Prostate gland (tissue), 2 donors: Measurements from ENCODE around the gene PDIA4. TPM values are rescaled to one million over a fixed set of nuclear protein-coding genes. Genes with fewer than 3 reads are reported as not detected.

Source experiments
- DNase-seq: peaks from one replicate; pipeline ENCODE4 v3.0.0-alpha.2; 2019; ENCODE audit warnings: low spot score
- H3K27ac ChIP-seq, 2 donors: fragments of 200-600 bp; sonication (generic); 2 replicates each; pipeline ENCODE4 v1.5.1; 2017 to 2019
- H3K27me3 ChIP-seq: fragments of 200-600 bp; sonication (generic); replicated peaks from 2 replicates; pipeline ENCODE4 v1.5.1; 2019; ENCODE audit not compliant: insufficient read depth
- H3K36me3 ChIP-seq, 2 donors: fragments of 200-600 bp; sonication (generic); 1 replicate in 1 of 2; 2 replicates in 1 of 2; pipeline versions ENCODE4 v1.5.1 to v1.8.1; 2017 to 2019
- H3K4me1 ChIP-seq: fragments of 200-600 bp; sonication (generic); replicated peaks from 2 replicates; pipeline ENCODE4 v1.5.1; 2019
- H3K4me3 ChIP-seq, 2 donors: fragments of 200-600 bp; sonication (generic); 2 replicates each; pipeline ENCODE4 v1.5.1; 2017 to 2019
- H3K9me3 ChIP-seq: fragments of 200-600 bp; sonication (generic); 2 replicates; pipeline ENCODE4 v1.5.1; 2017
- POLR2A ChIP-seq: fragments of 450-650 bp; IDR thresholded peaks from one replicate; pipeline ENCODE4 v1.6.1; 2016; ENCODE audit warnings: antibody characterized with exemption, mild to moderate bottlenecking
- POLR2AphosphoS5 ChIP-seq: sonication (generic); formaldehyde crosslinking; IDR thresholded peaks from one replicate; pipeline ENCODE4 v1.6.1; 2017; ENCODE audit warnings: antibody characterized with exemption
- WGBS: methylation state at CpG from one replicate; pipeline ENCODE4 v1.1.5; 2018; 5-methylcytosine and 5-hydroxymethylcytosine counted together
- intact Hi-C: fragments of 100-400 bp; cut with DNase I; formaldehyde crosslinking; loops from one replicate; pipeline ENCODE4 v1.14.2; 2022
- total RNA-seq, 2 donors: library from RNA; depleted of rRNA; stranded (reverse); fragments of >200 nt; gene quantifications; one replicate each; pipeline ENCODE4 v1.1.0, GENCODE V29; 2016
- TF ChIP-seq, protein P1 (sequence below), 4 experiments: fragments of 200-600 bp in 2 of 4; fragments of 450-650 bp in 2 of 4; sonication (generic) in 2 of 4; IDR thresholded peaks; 1 replicate in 3 of 4; 2 replicates in 1 of 4; pipeline ENCODE4 v1.5.1; 2016 to 2019; ENCODE audit warnings: antibody characterized with exemption in 4 of 4, mild to moderate bottlenecking in 2 of 4, moderate library complexity in 2 of 4

Gene PDIA4
- total RNA-seq, 2 donors from 2014 or later = 125 to 262 TPM

DNA sequence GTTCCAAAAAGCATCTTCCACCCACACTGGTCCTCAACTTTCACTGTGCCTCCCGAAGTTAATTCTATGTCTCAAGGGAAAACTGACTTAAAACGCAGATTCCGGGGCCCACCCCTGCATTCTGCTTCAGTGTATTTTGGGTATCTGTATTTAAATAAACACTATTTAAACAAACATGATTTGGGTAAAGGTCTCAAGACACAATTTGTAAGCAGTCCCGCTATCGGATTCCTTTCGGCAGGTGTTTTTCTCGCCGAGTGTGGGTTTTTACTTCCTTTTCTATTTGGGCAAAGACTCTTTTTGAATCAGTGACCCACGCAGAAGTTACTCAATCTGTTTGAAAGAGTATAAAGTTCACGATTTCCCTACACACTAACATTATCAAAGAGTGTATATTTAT lies 1.2 kb downstream of the PDIA4 start:
- H3K4me3 ChIP-seq = peak overlapping the region; percentile 91 to 95
- TF ChIP-seq POLR2A (no peak), POLR2AphosphoS5 (no peak)
- TF ChIP-seq, protein P1, sequence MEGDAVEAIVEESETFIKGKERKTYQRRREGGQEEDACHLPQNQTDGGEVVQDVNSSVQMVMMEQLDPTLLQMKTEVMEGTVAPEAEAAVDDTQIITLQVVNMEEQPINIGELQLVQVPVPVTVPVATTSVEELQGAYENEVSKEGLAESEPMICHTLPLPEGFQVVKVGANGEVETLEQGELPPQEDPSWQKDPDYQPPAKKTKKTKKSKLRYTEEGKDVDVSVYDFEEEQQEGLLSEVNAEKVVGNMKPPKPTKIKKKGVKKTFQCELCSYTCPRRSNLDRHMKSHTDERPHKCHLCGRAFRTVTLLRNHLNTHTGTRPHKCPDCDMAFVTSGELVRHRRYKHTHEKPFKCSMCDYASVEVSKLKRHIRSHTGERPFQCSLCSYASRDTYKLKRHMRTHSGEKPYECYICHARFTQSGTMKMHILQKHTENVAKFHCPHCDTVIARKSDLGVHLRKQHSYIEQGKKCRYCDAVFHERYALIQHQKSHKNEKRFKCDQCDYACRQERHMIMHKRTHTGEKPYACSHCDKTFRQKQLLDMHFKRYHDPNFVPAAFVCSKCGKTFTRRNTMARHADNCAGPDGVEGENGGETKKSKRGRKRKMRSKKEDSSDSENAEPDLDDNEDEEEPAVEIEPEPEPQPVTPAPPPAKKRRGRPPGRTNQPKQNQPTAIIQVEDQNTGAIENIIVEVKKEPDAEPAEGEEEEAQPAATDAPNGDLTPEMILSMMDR (IDR thresholded peaks at IDR 0.05) = no peak
- no peaks in the 10 kb centered on the region for H3K36me3 ChIP-seq
- H3K9me3 ChIP-seq = no peaks in the 10 kb centered on the region
- peak overlapping the region; percentile 79 to 86 for H3K27ac ChIP-seq
- H3K4me1 ChIP-seq = peaks cover 2% of the 10 kb centered on the region
- WGBS = 27% methylated on average over 10 of the region's 10 CpGs
- no peaks in the 10 kb centered on the region for H3K27me3 ChIP-seq
- intact Hi-C loops = loop anchor here (5.0 kb wide), 1 partner anchor 40 kb away; no protein-coding TSS in a partner anchor
- DNase-seq = no peak

DNA sequence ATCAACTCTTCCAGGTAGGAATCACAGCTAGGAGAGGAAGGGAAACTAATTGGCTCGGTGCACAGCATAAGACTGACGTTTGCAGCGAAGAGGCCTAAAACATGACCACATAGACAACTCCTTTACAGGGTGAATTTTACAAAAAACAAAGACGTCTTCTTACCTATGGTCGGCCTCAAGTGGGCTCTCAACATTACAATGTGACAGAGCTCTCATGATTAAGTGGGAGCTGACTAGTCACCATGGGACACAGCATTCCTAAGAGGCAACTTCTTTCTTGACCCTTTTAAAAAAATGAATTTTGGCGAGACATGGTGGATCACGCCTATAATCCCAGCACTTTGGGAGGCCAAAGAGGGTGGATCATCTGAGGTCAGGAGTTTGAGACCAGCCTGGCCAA lies 4.6 kb downstream of the PDIA4 start:
- DNase-seq = no peak
- no peak overlapping the region for H3K4me3 ChIP-seq
- no peaks in the 10 kb centered on the region for H3K4me1 ChIP-seq
- intact Hi-C loops = no loop called here
- H3K27ac ChIP-seq = no peak overlapping the region
- no peaks in the 10 kb centered on the region for H3K9me3 ChIP-seq
- no peak for TF ChIP-seq POLR2AphosphoS5
- TF ChIP-seq POLR2A = no peak
- TF ChIP-seq, protein P1 (IDR thresholded peaks at IDR 0.05) = no peak
- no peaks in the 10 kb centered on the region for H3K27me3 ChIP-seq
- 86% methylated on average over 7 of the region's 7 CpGs for WGBS
- H3K36me3 ChIP-seq = no peaks in the 10 kb centered on the region

DNA sequence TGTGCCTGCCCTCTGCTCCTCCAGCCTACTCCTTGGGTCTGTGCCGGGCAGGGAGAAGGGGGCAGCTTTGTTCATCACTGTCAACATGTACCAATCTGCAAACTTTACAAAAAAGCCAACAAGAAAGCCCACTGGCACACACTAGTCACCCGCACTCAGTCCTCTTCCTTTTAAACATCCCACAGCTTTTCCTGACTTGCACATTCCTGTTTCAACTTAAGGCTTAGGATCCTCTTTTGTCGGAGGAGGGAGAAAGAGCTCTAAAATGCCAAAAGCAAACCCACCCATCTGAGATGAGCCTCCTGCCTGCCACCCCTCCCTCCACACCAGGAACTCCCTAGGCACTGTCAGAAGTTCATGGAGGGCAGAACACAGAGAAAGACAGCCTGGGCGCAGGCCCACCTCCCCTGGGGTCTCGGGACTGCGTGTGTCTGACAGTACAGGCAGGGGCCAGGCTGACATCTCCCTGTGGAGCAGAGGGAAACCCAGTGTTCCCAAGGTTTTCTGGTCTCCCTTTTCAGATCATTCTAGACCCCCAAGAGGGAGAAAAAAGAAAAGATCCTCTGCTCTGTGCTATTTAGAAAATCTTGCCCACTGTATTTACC lies 5.4 kb downstream of the PDIA4 start:
- WGBS = 68% methylated on average over 6 of the region's 6 CpGs
- Histone ChIP-seq H3K4me1 (no peaks in the 10 kb centered on the region), H3K9me3 (no peaks in the 10 kb centered on the region), H3K36me3 (no peaks in the 10 kb centered on the region), H3K27me3 (no peaks in the 10 kb centered on the region), H3K4me3 (no peak overlapping the region), H3K27ac (no peak overlapping the region)
- no peak for DNase-seq
- TF ChIP-seq, protein P1 (IDR thresholded peaks at IDR 0.05) = no peak
- TF ChIP-seq POLR2AphosphoS5 (no peak), POLR2A (no peak)
- intact Hi-C loops = no loop called here

DNA sequence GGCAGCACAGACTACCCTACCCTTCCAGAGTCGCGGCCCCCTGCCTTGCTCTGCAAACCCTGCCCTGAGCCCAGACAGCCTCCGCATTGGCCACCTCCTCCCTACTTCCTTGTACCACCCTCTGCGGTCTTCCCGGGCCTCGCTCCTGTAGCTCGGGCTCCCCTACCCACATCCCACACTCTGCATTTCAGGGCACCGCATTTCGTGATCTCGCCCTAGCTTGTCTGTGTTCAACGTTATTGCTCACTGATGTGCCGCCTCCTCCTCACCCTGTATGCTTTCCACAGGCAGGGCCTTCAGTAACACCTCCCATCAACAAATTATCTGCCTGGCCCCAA lies 6.6 kb downstream of the PDIA4 start:
- intact Hi-C loops = no loop called here
- WGBS = 89% methylated on average over 12 of the region's 12 CpGs

DNA sequence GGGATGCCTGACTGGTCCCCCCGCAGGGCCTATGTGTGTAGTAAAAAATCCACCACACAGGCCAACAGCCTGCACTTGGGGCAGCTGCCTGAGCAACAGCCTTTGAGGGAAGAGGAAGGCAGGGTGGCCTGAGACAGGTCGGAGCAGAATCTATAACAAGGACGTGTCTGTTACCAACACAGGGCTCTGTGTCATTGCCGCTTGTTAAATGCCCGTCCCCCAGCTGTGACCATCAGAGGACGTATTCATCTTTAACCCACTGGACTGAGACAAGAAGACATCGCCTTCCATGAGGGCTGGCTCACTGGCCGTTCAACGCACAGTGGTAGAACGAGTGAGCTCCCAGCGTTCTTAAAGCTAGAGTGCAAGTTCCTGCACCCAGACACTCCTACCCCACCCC lies 7.8 kb downstream of the PDIA4 start:
- Histone ChIP-seq H3K4me3 (no peak overlapping the region), H3K4me1 (no peaks in the 10 kb centered on the region), H3K36me3 (no peaks in the 10 kb centered on the region), H3K9me3 (no peaks in the 10 kb centered on the region), H3K27ac (no peak overlapping the region), H3K27me3 (no peaks in the 10 kb centered on the region)
- no peak for TF ChIP-seq POLR2AphosphoS5
- TF ChIP-seq, protein P1 (IDR thresholded peaks at IDR 0.05) = no peak
- TF ChIP-seq POLR2A = no peak
- WGBS = 89% methylated on average over 11 of the region's 11 CpGs
- intact Hi-C loops = no loop called here
- no peak for DNase-seq

More for the DNA sequence above, 6.6 kb downstream of the PDIA4 start:
- Histone ChIP-seq H3K4me1 (no peaks in the 10 kb centered on the region), H3K36me3 (no peaks in the 10 kb centered on the region), H3K4me3 (no peak overlapping the region), H3K27ac (no peak overlapping the region), H3K27me3 (no peaks in the 10 kb centered on the region), H3K9me3 (no peaks in the 10 kb centered on the region)
- DNase-seq = no peak
- no peak for TF ChIP-seq POLR2A
- TF ChIP-seq, protein P1 (IDR thresholded peaks at IDR 0.05) = no peak
- TF ChIP-seq POLR2AphosphoS5 = no peak
